MCF 10A (cell line): ENCODE data around the gene OR11G2. TPM values are rescaled to one million over a fixed set of nuclear protein-coding genes. Genes with fewer than 3 reads are reported as not detected.
"Not testable (repeated sequence)": the region's sequence is repeated elsewhere in the genome, so short reads cannot be mapped to it uniquely, and the experiment has no call there.

Source experiments
- BruUV-seq: library from RNA; stranded (reverse); fragments of 400-500 nt; replicated peaks from 2 replicates; lab custom pipeline; 2021; lab: Mats Ljungman, UMichigan
- CTCF ChIA-PET: fragments of 300-600 bp; sonication (Branson Sonifier 250); formaldehyde crosslinking; extraction: SDS; loops from one replicate; lab custom pipeline; 2021; ENCODE audit warnings: antibody characterized with exemption, inconsistent platforms; lab: Yijun Ruan, JAX
- POLR2A ChIA-PET: fragments of 300-600, 350-650 bp; sonication (Branson Sonifier 250); formaldehyde crosslinking; extraction: SDS; loops from one replicate; lab custom pipeline; 2020; ENCODE audit warnings: antibody characterized with exemption, inconsistent platforms; lab: Yijun Ruan, JAX
- DNase-seq: peaks from one replicate; pipeline ENCODE4 v3.0.0-alpha.2; 2018; ENCODE audit not compliant: unreplicated experiment
- H3K27ac Mint-ChIP-seq: one replicate; pipeline ENCODE4 v1.8.0; 2022; ENCODE audit warnings: mild to moderate bottlenecking, low read depth, mixed read lengths; ENCODE audit not compliant: unreplicated experiment
- H3K27me3 Mint-ChIP-seq: one replicate; pipeline ENCODE4 v1.8.0; 2022; ENCODE audit warnings: mixed read lengths; ENCODE audit not compliant: insufficient read depth, unreplicated experiment
- H3K36me3 Mint-ChIP-seq: one replicate; pipeline ENCODE4 v1.8.0; 2022; ENCODE audit warnings: mild to moderate bottlenecking, moderate library complexity, mixed read lengths; ENCODE audit not compliant: insufficient read depth, unreplicated experiment
- H3K4me1 Mint-ChIP-seq: one replicate; pipeline ENCODE4 v1.8.0; 2022; ENCODE audit warnings: mixed read lengths; ENCODE audit not compliant: insufficient read depth, unreplicated experiment
- H3K4me3 Mint-ChIP-seq: one replicate; pipeline ENCODE4 v1.8.0; 2022; ENCODE audit warnings: mild to moderate bottlenecking, moderate library complexity, mixed read lengths; ENCODE audit not compliant: unreplicated experiment
- H3K9me3 Mint-ChIP-seq: one replicate; pipeline ENCODE4 v1.8.0; 2022; ENCODE audit warnings: mixed read lengths; ENCODE audit not compliant: unreplicated experiment
- CTCF ChIP-seq: fragments of 200-600 bp; IDR thresholded peaks from one replicate; pipeline ENCODE4 v1.8.0; 2022; ENCODE audit warnings: antibody characterized with exemption, mild to moderate bottlenecking; ENCODE audit not compliant: unreplicated experiment
- intact Hi-C: fragments of 100-400 bp; cut with micrococcal nuclease; formaldehyde crosslinking; loops from 2 replicates; pipeline ENCODE4 v1.14.1; 2022
- total RNA-seq: library from RNA; stranded (reverse); gene quantifications from 2 replicates; pipeline ENCODE4 v1.2.3, GENCODE V29; 2022

OR11G2 gene
- total RNA-seq, 1 experiment from 2014 or later = not detected

- TF ChIP-seq CTCF = no peak
- no peak overlapping the region for H3K27ac Mint-ChIP-seq
These were observed 8.3 kb downstream of the OR11G2 start for GRCh38 chr14:20198991-20199390.

GRCh38 chr14:20204721-20205120, 14.0 kb downstream of the OR11G2 start:
- DNase-seq = no peak
- Mint-ChIP-seq H3K9me3 (no peaks in the 10 kb centered on the region), H3K36me3 (no peaks in the 10 kb centered on the region), H3K27me3 (peaks cover 29% of the 10 kb centered on the region), H3K27ac (no peak overlapping the region), H3K4me1 (no peaks in the 10 kb centered on the region), H3K4me3 (no peak overlapping the region)
- ChIA-PET CTCF (no interaction called here), POLR2A (no interaction called here)
- BruUV-seq = no TSS peak
- TF ChIP-seq CTCF = no peak
- intact Hi-C loops = no loop called here

More at GRCh38 chr14:20198991-20199390, 8.3 kb downstream of the OR11G2 start:
- intact Hi-C loops = no loop called here
- H3K27me3 Mint-ChIP-seq = peaks cover 61% of the 10 kb centered on the region
- DNase-seq = no peak
- H3K9me3 Mint-ChIP-seq = no peaks in the 10 kb centered on the region
- H3K4me1 Mint-ChIP-seq = peaks cover 6% of the 10 kb centered on the region
- no peaks in the 10 kb centered on the region for H3K36me3 Mint-ChIP-seq
- H3K4me3 Mint-ChIP-seq = no peak overlapping the region
- ChIA-PET CTCF (interaction anchor here (1.0 kb wide), 1 partner anchor 11 kb away, joined by 3 read pairs; no protein-coding TSS in a partner anchor), POLR2A (no interaction called here)
- BruUV-seq = no TSS peak

GRCh38 chr14:20209595-20209994, 18.9 kb downstream of the OR11G2 start:
- no peak overlapping the region for H3K27ac Mint-ChIP-seq
- no peaks in the 10 kb centered on the region for H3K36me3 Mint-ChIP-seq
- peaks cover 28% of the 10 kb centered on the region for H3K27me3 Mint-ChIP-seq
- no peak for DNase-seq
- CTCF ChIA-PET = no interaction called here
- H3K4me1 Mint-ChIP-seq = no peaks in the 10 kb centered on the region
- H3K4me3 Mint-ChIP-seq = no peak overlapping the region
- H3K9me3 Mint-ChIP-seq = no peaks in the 10 kb centered on the region
- no TSS peak for BruUV-seq
- no peak for TF ChIP-seq CTCF
- POLR2A ChIA-PET = interaction anchor here (0.7 kb wide), 1 partner anchor 53 kb away, joined by 3 read pairs; no protein-coding TSS in a partner anchor
- intact Hi-C loops = no loop called here

DNA sequence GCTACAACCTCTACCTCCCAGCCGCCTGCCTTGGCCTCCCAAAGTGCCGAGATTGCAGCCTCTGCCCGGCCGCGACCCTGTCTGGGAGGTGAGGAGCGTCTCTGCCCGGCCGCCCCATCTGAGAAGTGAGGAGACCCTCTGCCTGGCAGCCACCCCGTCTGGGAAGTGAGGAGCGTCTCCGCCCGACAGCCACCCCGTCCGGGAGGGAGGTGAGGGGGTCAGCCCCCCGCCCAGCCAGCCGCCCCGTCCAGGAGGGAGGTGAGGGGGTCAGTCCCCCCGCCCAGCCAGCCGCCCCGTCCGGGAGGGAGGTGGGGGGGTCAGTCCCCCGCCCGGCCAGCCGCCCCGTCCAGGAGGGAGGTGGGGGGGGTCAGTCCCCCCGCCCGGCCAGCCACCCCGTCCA, 21.7 kb downstream of the OR11G2 start:
- CTCF ChIA-PET, H3K4me3 Mint-ChIP-seq, H3K4me1 Mint-ChIP-seq, H3K27ac Mint-ChIP-seq, H3K36me3 Mint-ChIP-seq, H3K9me3 Mint-ChIP-seq, DNase-seq, intact Hi-C loops, POLR2A ChIA-PET, BruUV-seq: not testable (repeated sequence)
- H3K27me3 Mint-ChIP-seq = peaks cover 27% of the 10 kb centered on the region
